Measurements from ENCODE around the gene CD151. TPM values are rescaled to one million over a fixed set of nuclear protein-coding genes. Genes with fewer than 3 reads are reported as not detected.

Gene CD151
- total RNA-seq, 1 experiment from 2014 or later, result 115 TPM

DNA sequence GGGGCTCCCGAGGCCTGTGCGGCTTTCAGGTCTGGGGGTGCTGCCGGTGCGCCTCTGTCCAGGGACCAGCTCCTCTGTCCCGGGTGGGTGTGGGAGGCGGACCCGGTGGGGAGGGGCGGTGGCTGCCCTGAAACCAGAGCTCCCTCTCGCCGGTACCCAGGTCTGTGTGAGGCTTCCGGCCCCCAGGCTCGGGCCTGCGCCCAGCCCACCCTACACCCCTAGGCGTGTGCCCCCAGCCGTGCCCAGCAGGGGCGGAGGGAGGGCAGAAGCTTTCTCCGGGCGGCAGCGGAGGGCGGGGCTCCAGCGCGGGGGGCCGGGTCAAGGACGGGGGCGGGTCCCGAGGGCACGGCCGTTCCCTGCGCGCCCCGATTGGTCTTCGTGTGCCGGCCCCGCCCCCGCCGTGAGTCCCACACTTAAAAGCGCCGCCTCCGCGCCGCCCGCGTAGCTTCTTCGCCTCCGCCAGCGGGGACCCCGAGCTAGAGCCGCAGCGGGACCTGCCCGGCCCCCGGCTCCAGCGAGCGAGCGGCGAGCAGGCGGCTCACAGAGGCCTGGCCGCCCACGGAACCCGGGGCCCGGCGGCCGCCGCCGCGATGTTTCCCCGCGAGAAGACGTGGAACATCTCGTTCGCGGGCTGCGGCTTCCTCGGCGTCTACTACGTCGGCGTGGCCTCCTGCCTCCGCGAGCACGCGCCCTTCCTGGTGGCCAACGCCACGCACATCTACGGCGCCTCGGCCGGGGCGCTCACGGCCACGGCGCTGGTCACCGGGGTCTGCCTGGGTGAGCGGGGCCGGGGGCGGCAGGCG lies 13.4 kb upstream of the CD151 start (continued):
- TF ChIP-seq ZSCAN18 (CRISPR knock-in tag; IDR thresholded peaks at IDR 0.05), result no peak
- TF ChIP-seq CTCF (IDR thresholded peaks at IDR 0.05), result no peak
- no peak for TF ChIP-seq ATF2 (CRISPR knock-in tag; IDR thresholded peaks at IDR 0.05; ENCODE audit: borderline replicate concordance, low read depth)
- 0 out of 2 replicates have a peak, but pooled peaks have one; percentile 29 for TF ChIP-seq MYBL2 (CRISPR knock-in tag; IDR thresholded peaks at IDR 0.05)
- no peak for TF ChIP-seq STAT6 (CRISPR knock-in tag; conservative IDR thresholded peaks at IDR 0.05; ENCODE audit: low read depth)
- TF ChIP-seq ZNF219 (CRISPR knock-in tag; IDR thresholded peaks at IDR 0.05; ENCODE audit: borderline replicate concordance), result no peak; the same call in 1 of the 2 replicates
- no peak for TF ChIP-seq CREB1 (CRISPR knock-in tag; IDR thresholded peaks at IDR 0.05)
- TF ChIP-seq FOXP1 (CRISPR knock-in tag; IDR thresholded peaks at IDR 0.05; ENCODE audit: borderline replicate concordance), result peak; percentile 11; the same call in 1 of the 2 replicates
- 0 out of 2 replicates have a peak, but pooled peaks have one; percentile 4 for TF ChIP-seq GABPB1 (CRISPR knock-in tag; IDR thresholded peaks at IDR 0.05)
- TF ChIP-seq, protein P1, sequence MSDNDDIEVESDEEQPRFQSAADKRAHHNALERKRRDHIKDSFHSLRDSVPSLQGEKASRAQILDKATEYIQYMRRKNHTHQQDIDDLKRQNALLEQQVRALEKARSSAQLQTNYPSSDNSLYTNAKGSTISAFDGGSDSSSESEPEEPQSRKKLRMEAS (CRISPR knock-in tag; IDR thresholded peaks at IDR 0.05), result no peak
- TF ChIP-seq FOXK1 (CRISPR knock-in tag; IDR thresholded peaks at IDR 0.05), result peak; percentile 37; the same call in 1 of the 2 replicates
- no peak for TF ChIP-seq TP53 (CRISPR knock-in tag; IDR thresholded peaks at IDR 0.05)

DNA sequence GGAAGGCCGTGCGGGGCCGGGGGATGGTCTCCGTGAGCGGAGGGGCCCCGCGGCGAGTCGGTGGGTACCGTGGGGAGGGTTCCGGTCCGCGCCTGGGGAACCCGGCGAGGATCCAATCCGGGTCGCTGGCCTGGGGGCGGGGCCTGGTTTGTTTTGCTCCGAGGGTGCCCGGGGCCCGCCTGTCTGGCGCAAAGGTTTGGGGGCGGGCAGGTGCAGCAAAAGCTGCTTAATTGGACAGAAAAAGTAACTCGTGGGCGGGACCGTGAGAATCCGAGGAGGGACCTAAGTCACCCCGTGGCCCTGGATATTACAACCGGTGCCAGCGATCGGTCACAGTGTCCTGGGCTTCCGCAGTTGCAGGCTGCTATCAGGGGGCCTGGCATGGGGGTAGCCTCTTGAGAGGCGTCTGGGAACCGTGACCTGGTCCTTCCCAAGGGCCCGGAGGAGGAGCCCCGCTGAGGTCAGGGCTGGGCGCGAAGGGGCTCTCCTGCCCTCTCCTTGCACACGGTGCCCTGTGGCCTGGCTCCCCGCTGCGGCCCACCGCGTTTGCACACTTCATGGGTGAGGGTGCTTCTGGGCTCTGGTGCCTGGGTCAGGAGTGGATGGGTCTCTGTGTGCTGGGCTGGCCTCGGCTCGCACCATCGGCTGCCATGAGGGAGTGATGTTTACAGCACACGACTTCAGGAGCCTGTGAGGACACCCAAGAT lies 12.7 kb upstream of the CD151 start:
- no peaks in the 10 kb centered on the region for H3K27me3 Mint-ChIP-seq (ENCODE audit: low read depth)
- no peaks in the 10 kb centered on the region for H3K36me3 Mint-ChIP-seq
- ChIA-PET CTCF (interaction anchor here (0.6 to 2.7 kb wide), 12 partner anchors 9 to 105 kb away, joined by 3 to 26 read pairs (median 4); partner anchors contain the start of genes AP2A2 and CRACR2B), POLR2A (interaction anchor here (1.1 to 3.4 kb wide), 5 partner anchors 9 to 30 kb away, joined by 3 to 38 read pairs (median 6); partner anchors contain the start of genes CEND1, CRACR2B and RPLP2)
- no peaks in the 10 kb centered on the region for H3K9me3 Mint-ChIP-seq
- DNase-seq (ENCODE audit: low spot score) (peak; percentile 81), ATAC-seq (peak; percentile 21)
- peaks cover 7% of the 10 kb centered on the region for H3K4me1 Mint-ChIP-seq
- no peak overlapping the region for H3K27ac Mint-ChIP-seq
- peak overlapping the region; percentile 72 for H3K4me3 Mint-ChIP-seq
- TF ChIP-seq STAT6 (CRISPR knock-in tag; conservative IDR thresholded peaks at IDR 0.05; ENCODE audit: low read depth) (no peak), ZNF396 (CRISPR knock-in tag; IDR thresholded peaks at IDR 0.05; ENCODE audit: borderline replicate concordance) (no peak), CREM (CRISPR knock-in tag; IDR thresholded peaks at IDR 0.05) (no peak), RELA (CRISPR knock-in tag; IDR thresholded peaks at IDR 0.05; ENCODE audit: borderline replicate concordance) (no peak), FOXJ3 (CRISPR knock-in tag; IDR thresholded peaks at IDR 0.05; ENCODE audit: borderline replicate concordance) (no peak)
- TF ChIP-seq, protein P2, sequence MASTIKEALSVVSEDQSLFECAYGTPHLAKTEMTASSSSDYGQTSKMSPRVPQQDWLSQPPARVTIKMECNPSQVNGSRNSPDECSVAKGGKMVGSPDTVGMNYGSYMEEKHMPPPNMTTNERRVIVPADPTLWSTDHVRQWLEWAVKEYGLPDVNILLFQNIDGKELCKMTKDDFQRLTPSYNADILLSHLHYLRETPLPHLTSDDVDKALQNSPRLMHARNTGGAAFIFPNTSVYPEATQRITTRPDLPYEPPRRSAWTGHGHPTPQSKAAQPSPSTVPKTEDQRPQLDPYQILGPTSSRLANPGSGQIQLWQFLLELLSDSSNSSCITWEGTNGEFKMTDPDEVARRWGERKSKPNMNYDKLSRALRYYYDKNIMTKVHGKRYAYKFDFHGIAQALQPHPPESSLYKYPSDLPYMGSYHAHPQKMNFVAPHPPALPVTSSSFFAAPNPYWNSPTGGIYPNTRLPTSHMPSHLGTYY (CRISPR knock-in tag; IDR thresholded peaks at IDR 0.05), result no peak
- TF ChIP-seq, protein P3, sequence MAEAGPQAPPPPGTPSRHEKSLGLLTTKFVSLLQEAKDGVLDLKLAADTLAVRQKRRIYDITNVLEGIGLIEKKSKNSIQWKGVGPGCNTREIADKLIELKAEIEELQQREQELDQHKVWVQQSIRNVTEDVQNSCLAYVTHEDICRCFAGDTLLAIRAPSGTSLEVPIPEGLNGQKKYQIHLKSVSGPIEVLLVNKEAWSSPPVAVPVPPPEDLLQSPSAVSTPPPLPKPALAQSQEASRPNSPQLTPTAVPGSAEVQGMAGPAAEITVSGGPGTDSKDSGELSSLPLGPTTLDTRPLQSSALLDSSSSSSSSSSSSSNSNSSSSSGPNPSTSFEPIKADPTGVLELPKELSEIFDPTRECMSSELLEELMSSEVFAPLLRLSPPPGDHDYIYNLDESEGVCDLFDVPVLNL (CRISPR knock-in tag; IDR thresholded peaks at IDR 0.05; ENCODE audit: borderline replicate concordance, low read depth), result no peak

All from WTC11 (cell line).